Activated CD8-positive, alpha-beta T cell treated with anti-CD3 and anti-CD28 coated beads for 36 hours (primary cell): ENCODE results near the gene MICAL1. TPM values are rescaled to one million over a fixed set of nuclear protein-coding genes. Genes with fewer than 3 reads are reported as not detected.
A peak's percentile ranks its signal among the peaks of the same experiment; 100 is the strongest.

Source experiments
- ATAC-seq: fragments of 200-7000 bp; cut with Tn5 transposase; one replicate; pipeline ENCODE4 v1.10.0; 2021; ENCODE audit warnings: mild to moderate bottlenecking, moderate library complexity
- CTCF ChIA-PET: fragments of 350-600 bp; sonication (Branson Sonifier 250); formaldehyde crosslinking; loops from one replicate; lab custom pipeline; 2021; ENCODE audit warnings: antibody characterized with exemption; lab: Charles Lee
- POLR2A ChIA-PET: fragments of 350-600 bp; sonication (Branson Sonifier 250); formaldehyde crosslinking; loops from one replicate; lab custom pipeline; 2021; ENCODE audit warnings: antibody characterized with exemption; lab: Charles Lee
- DNase-seq: peaks from one replicate; pipeline ENCODE4 v3.0.0-alpha.2; 2020
- H3K27ac Mint-ChIP-seq: one replicate; pipeline ENCODE4 v1.8.0; 2021; ENCODE audit warnings: mild to moderate bottlenecking, mixed read lengths
- H3K27me3 Mint-ChIP-seq: one replicate; pipeline ENCODE4 v1.8.0; 2021; ENCODE audit warnings: mixed read lengths
- H3K36me3 Mint-ChIP-seq: one replicate; pipeline ENCODE4 v1.8.0; 2021; ENCODE audit warnings: low read depth, mixed read lengths
- H3K4me1 Mint-ChIP-seq: one replicate; pipeline ENCODE4 v1.8.0; 2021; ENCODE audit warnings: low read depth, mixed read lengths
- H3K4me3 Mint-ChIP-seq: one replicate; pipeline ENCODE4 v1.8.0; 2021; ENCODE audit warnings: mild to moderate bottlenecking, moderate library complexity, mixed read lengths
- H3K9me3 Mint-ChIP-seq: one replicate; pipeline ENCODE4 v1.8.0; 2021; ENCODE audit warnings: mixed read lengths
- CTCF ChIP-seq: fragments of 200-600 bp; IDR thresholded peaks from one replicate; pipeline ENCODE4 v1.8.0; 2022; ENCODE audit warnings: antibody characterized with exemption, mild to moderate bottlenecking
- intact Hi-C: fragments of 100-400 bp; cut with micrococcal nuclease; formaldehyde crosslinking; loops from one replicate; pipeline ENCODE4 v1.10.0; 2022
- total RNA-seq, 2 experiments: library from RNA; stranded (reverse); gene quantifications; one replicate each; pipeline ENCODE4 v1.2.3, GENCODE V29; 2021

The MICAL1 gene
- total RNA-seq, 2 experiments from 2014 or later: 17.7 TPM

- CTCF ChIA-PET: interaction anchor here (0.6 to 3.3 kb wide), 12 partner anchors 9 to 805 kb away, joined by 3 to 27 read pairs (median 5); partner anchors contain the start of genes CD164 and MICAL1
- intact Hi-C loops: loop anchor here (2.0 to 5.0 kb wide), 2 partner anchors 14 to 42 kb away; partner anchors contain the start of genes MICAL1 and ZBTB24
- peak within 1 kb of the TSS; percentile 92 for H3K4me3 Mint-ChIP-seq
- H3K9me3 Mint-ChIP-seq: no peaks in the 10 kb centered on the region
- peak within 1 kb of the TSS; percentile 89 for H3K27ac Mint-ChIP-seq
- peaks cover 16% of the 10 kb centered on the region for H3K36me3 Mint-ChIP-seq
- DNase-seq: peak; percentile 80
- peaks cover 26% of the 10 kb centered on the region for H3K4me1 Mint-ChIP-seq
- peak; percentile 91 for ATAC-seq
- no peak for TF ChIP-seq CTCF
- no peaks in the 10 kb centered on the region for H3K27me3 Mint-ChIP-seq
- POLR2A ChIA-PET: interaction anchor here (0.8 to 8.9 kb wide), 9 partner anchors 9 to 345 kb away, joined by 3 to 119 read pairs (median 4); partner anchors contain the start of genes CEP57L1, MICAL1, SESN1 and ZBTB24
Observed at GRCh38 chr6:109440331-109441068, 15.1 kb downstream of the MICAL1 start, which contains the start of the genes PPIL6 and SMPD2. PPIL6 (minus strand) TSS chr6:109440628; CDS start chr6:109440590, 38 bp downstream. SMPD2 (plus strand) TSS chr6:109440724; CDS start chr6:109441122, 398 bp downstream.

- Mint-ChIP-seq H3K27ac (no peak overlapping the region), H3K4me1 (peaks cover 3% of the 10 kb centered on the region)
Observed at GRCh38 chr6:109436041-109436440, 19.5 kb downstream of the MICAL1 start.

GRCh38 chr6:109434456-109434855 lies 21.1 kb downstream of the MICAL1 start:
- Mint-ChIP-seq H3K4me3 (no peak overlapping the region), H3K9me3 (no peaks in the 10 kb centered on the region), H3K27ac (no peak overlapping the region), H3K4me1 (no peaks in the 10 kb centered on the region), H3K27me3 (no peaks in the 10 kb centered on the region), H3K36me3 (no peaks in the 10 kb centered on the region)
- no peak for DNase-seq
- intact Hi-C loops: no loop called here
- ChIA-PET POLR2A (no interaction called here), CTCF (no interaction called here)
- no peak for TF ChIP-seq CTCF
- ATAC-seq: no peak

More at GRCh38 chr6:109436041-109436440, 19.5 kb downstream of the MICAL1 start:
- CTCF ChIA-PET: interaction anchor here (1.2 to 2.6 kb wide), 2 partner anchors 53 to 249 kb away, joined by 4 to 10 read pairs; no protein-coding TSS in a partner anchor
- no peaks in the 10 kb centered on the region for H3K9me3 Mint-ChIP-seq
- no peak for ATAC-seq
- POLR2A ChIA-PET: interaction anchor here (0.6 kb wide), 1 partner anchor 18 kb away, joined by 3 read pairs; no protein-coding TSS in a partner anchor
- no peaks in the 10 kb centered on the region for H3K36me3 Mint-ChIP-seq
- no peak for TF ChIP-seq CTCF
- intact Hi-C loops: no loop called here
- H3K27me3 Mint-ChIP-seq: no peaks in the 10 kb centered on the region
- H3K4me3 Mint-ChIP-seq: no peak overlapping the region
- no peak for DNase-seq

- DNase-seq (no peak), ATAC-seq (no peak)
- H3K4me3 Mint-ChIP-seq: no peak overlapping the region
- peaks cover 5% of the 10 kb centered on the region for H3K4me1 Mint-ChIP-seq
- CTCF ChIA-PET: interaction anchor here (0.7 kb wide), 1 partner anchor 89 kb away, joined by 3 read pairs; no protein-coding TSS in a partner anchor
- TF ChIP-seq CTCF: no peak
- no peaks in the 10 kb centered on the region for H3K9me3 Mint-ChIP-seq
- no peaks in the 10 kb centered on the region for H3K27me3 Mint-ChIP-seq
- H3K36me3 Mint-ChIP-seq: no peaks in the 10 kb centered on the region
- POLR2A ChIA-PET: no interaction called here
- intact Hi-C loops: no loop called here
- no peak overlapping the region for H3K27ac Mint-ChIP-seq
Observed at GRCh38 chr6:109429496-109429895, 26.1 kb downstream of the MICAL1 start.
